Activated naive CD4-positive, alpha-beta T cell treated with anti-CD3 and anti-CD28 coated beads, Interleukin-2, amount 10 ng/mL, durations not matched to agents 7 days and 5 days (primary cell): ENCODE data around the gene RETREG2.
A peak's percentile ranks its signal among the peaks of the same experiment; 100 is the strongest.

ENCODE experiments used
- CTCF ChIA-PET: fragments of 350-600 bp; sonication (Branson Sonifier 250); formaldehyde crosslinking; loops from one replicate; lab custom pipeline; 2021; ENCODE audit warnings: antibody characterized with exemption; lab: Charles Lee
- DNase-seq: peaks from one replicate; pipeline ENCODE4 v3.0.0-alpha.2; 2020
- H3K27ac Mint-ChIP-seq: one replicate; pipeline ENCODE4 v1.8.0; 2021; ENCODE audit warnings: mild to moderate bottlenecking, moderate library complexity, mixed read lengths
- H3K27me3 Mint-ChIP-seq: one replicate; pipeline ENCODE4 v1.8.0; 2021; ENCODE audit warnings: mild to moderate bottlenecking, mixed read lengths
- H3K36me3 Mint-ChIP-seq: one replicate; pipeline ENCODE4 v1.8.0; 2021; ENCODE audit warnings: mixed read lengths
- H3K4me1 Mint-ChIP-seq: one replicate; pipeline ENCODE4 v1.8.0; 2021; ENCODE audit warnings: mixed read lengths
- H3K4me3 Mint-ChIP-seq: one replicate; pipeline ENCODE4 v1.8.0; 2021; ENCODE audit warnings: mild to moderate bottlenecking, moderate library complexity, mixed read lengths
- H3K9me3 Mint-ChIP-seq: one replicate; pipeline ENCODE4 v1.8.0; 2021; ENCODE audit warnings: mixed read lengths

The RETREG2 gene

GRCh38 chr2:219177552-219178376 is at the start of gene RETREG2:
TSS of gene RETREG2 (plus strand) at chr2:219178275. CDS start at chr2:219178353, 78 bp downstream.
- Mint-ChIP-seq H3K27me3 (no peaks in the 10 kb centered on the region), H3K9me3 (no peaks in the 10 kb centered on the region), H3K27ac (peak within 1 kb of the TSS; percentile 100), H3K4me1 (peaks cover 68% of the 10 kb centered on the region), H3K36me3 (peaks cover 49% of the 10 kb centered on the region), H3K4me3 (peak within 1 kb of the TSS; percentile 81)
- DNase-seq, result peak; percentile 83
- CTCF ChIA-PET, result no interaction called here

- H3K4me1 Mint-ChIP-seq, result peaks cover 7% of the 10 kb centered on the region
- no peak overlapping the region for H3K27ac Mint-ChIP-seq
- no peaks in the 10 kb centered on the region for H3K27me3 Mint-ChIP-seq
- CTCF ChIA-PET, result interaction anchor here (1.0 to 1.5 kb wide), 2 partner anchors 9 to 70 kb away, joined by 4 read pairs; no protein-coding TSS in a partner anchor
- no peaks in the 10 kb centered on the region for H3K36me3 Mint-ChIP-seq
- H3K4me3 Mint-ChIP-seq, result no peak overlapping the region
- no peak for DNase-seq
- H3K9me3 Mint-ChIP-seq, result no peaks in the 10 kb centered on the region
These were observed 49.7 kb upstream of the RETREG2 start for GRCh38 chr2:219128396-219128795.

GRCh38 chr2:219129589-219129988 is 48.5 kb upstream of the RETREG2 start:
- H3K4me3 Mint-ChIP-seq, result no peak overlapping the region
- H3K9me3 Mint-ChIP-seq, result no peaks in the 10 kb centered on the region
- H3K27me3 Mint-ChIP-seq, result no peaks in the 10 kb centered on the region
- peaks cover under 1% of the 10 kb centered on the region for H3K4me1 Mint-ChIP-seq
- no peak for DNase-seq
- H3K36me3 Mint-ChIP-seq, result no peaks in the 10 kb centered on the region
- CTCF ChIA-PET, result interaction anchor here (1.2 to 1.7 kb wide), 3 partner anchors 10 to 71 kb away, joined by 4 to 5 read pairs (median 5); no protein-coding TSS in a partner anchor
- no peak overlapping the region for H3K27ac Mint-ChIP-seq

- no peaks in the 10 kb centered on the region for H3K36me3 Mint-ChIP-seq
- H3K9me3 Mint-ChIP-seq, result no peaks in the 10 kb centered on the region
- no peaks in the 10 kb centered on the region for H3K27me3 Mint-ChIP-seq
- CTCF ChIA-PET, result interaction anchor here (1.1 to 2.0 kb wide), 3 partner anchors 12 to 121 kb away, joined by 3 to 8 read pairs (median 5); no protein-coding TSS in a partner anchor
- DNase-seq, result no peak
- H3K4me3 Mint-ChIP-seq, result no peak overlapping the region
- no peaks in the 10 kb centered on the region for H3K4me1 Mint-ChIP-seq
- H3K27ac Mint-ChIP-seq, result no peak overlapping the region
These were observed 46.7 kb upstream of the RETREG2 start for GRCh38 chr2:219131327-219131726.

GRCh38 chr2:219131744-219132143 is 46.3 kb upstream of the RETREG2 start:
- H3K27me3 Mint-ChIP-seq, result no peaks in the 10 kb centered on the region
- no peaks in the 10 kb centered on the region for H3K9me3 Mint-ChIP-seq
- H3K36me3 Mint-ChIP-seq, result no peaks in the 10 kb centered on the region
- CTCF ChIA-PET, result interaction anchor here (0.8 to 2.0 kb wide), 6 partner anchors 12 to 122 kb away, joined by 3 to 8 read pairs (median 3); no protein-coding TSS in a partner anchor
- H3K4me3 Mint-ChIP-seq, result no peak overlapping the region
- no peaks in the 10 kb centered on the region for H3K4me1 Mint-ChIP-seq
- H3K27ac Mint-ChIP-seq, result no peak overlapping the region
- DNase-seq, result no peak

GRCh38 chr2:219133976-219134375 is 44.1 kb upstream of the RETREG2 start:
- Mint-ChIP-seq H3K4me1 (no peaks in the 10 kb centered on the region), H3K36me3 (peaks cover 1% of the 10 kb centered on the region), H3K9me3 (no peaks in the 10 kb centered on the region), H3K4me3 (no peak overlapping the region), H3K27ac (no peak overlapping the region), H3K27me3 (no peaks in the 10 kb centered on the region)
- DNase-seq, result no peak
- CTCF ChIA-PET, result interaction anchor here (1.0 to 1.3 kb wide), 4 partner anchors 14 to 161 kb away, joined by 3 to 7 read pairs (median 4); no protein-coding TSS in a partner anchor

- no peak overlapping the region for H3K27ac Mint-ChIP-seq
- CTCF ChIA-PET, result interaction anchor here (1.2 kb wide), 1 partner anchor 111 kb away, joined by 4 read pairs; no protein-coding TSS in a partner anchor
- H3K4me1 Mint-ChIP-seq, result no peaks in the 10 kb centered on the region
- no peaks in the 10 kb centered on the region for H3K9me3 Mint-ChIP-seq
- peaks cover 29% of the 10 kb centered on the region for H3K36me3 Mint-ChIP-seq
- no peak for DNase-seq
- H3K27me3 Mint-ChIP-seq, result no peaks in the 10 kb centered on the region
- H3K4me3 Mint-ChIP-seq, result no peak overlapping the region
These were observed 37.4 kb upstream of the RETREG2 start for GRCh38 chr2:219140722-219141121.

- H3K36me3 Mint-ChIP-seq, result peaks cover 36% of the 10 kb centered on the region
- H3K4me1 Mint-ChIP-seq, result no peaks in the 10 kb centered on the region
- no peaks in the 10 kb centered on the region for H3K27me3 Mint-ChIP-seq
- CTCF ChIA-PET, result no interaction called here
- no peaks in the 10 kb centered on the region for H3K9me3 Mint-ChIP-seq
- H3K4me3 Mint-ChIP-seq, result no peak overlapping the region
- DNase-seq, result no peak
- H3K27ac Mint-ChIP-seq, result no peak overlapping the region
These were observed 35.7 kb upstream of the RETREG2 start for GRCh38 chr2:219142329-219142728.

GRCh38 chr2:219149667-219150066 is 28.4 kb upstream of the RETREG2 start:
- CTCF ChIA-PET, result interaction anchor here (5.7 kb wide), 1 partner anchor 91 kb away, joined by 47 read pairs; the partner anchor contains the start of gene IHH
- H3K4me3 Mint-ChIP-seq, result no peak overlapping the region
- no peaks in the 10 kb centered on the region for H3K9me3 Mint-ChIP-seq
- H3K27me3 Mint-ChIP-seq, result no peaks in the 10 kb centered on the region
- no peak overlapping the region for H3K27ac Mint-ChIP-seq
- no peak for DNase-seq
- no peaks in the 10 kb centered on the region for H3K4me1 Mint-ChIP-seq
- H3K36me3 Mint-ChIP-seq, result peaks cover 19% of the 10 kb centered on the region

GRCh38 chr2:219155054-219155644 is 22.9 kb upstream of the RETREG2 start:
- DNase-seq, result peak; percentile 41
- peaks cover 15% of the 10 kb centered on the region for H3K4me1 Mint-ChIP-seq
- no peaks in the 10 kb centered on the region for H3K9me3 Mint-ChIP-seq
- peaks cover 17% of the 10 kb centered on the region for H3K36me3 Mint-ChIP-seq
- CTCF ChIA-PET, result interaction anchor here (0.6 to 7.3 kb wide), 27 partner anchors 10 to 280 kb away, joined by 3 to 70 read pairs (median 4); partner anchors contain the start of genes CRYBA2 and IHH
- H3K4me3 Mint-ChIP-seq, result no peak overlapping the region
- H3K27ac Mint-ChIP-seq, result no peak overlapping the region
- no peaks in the 10 kb centered on the region for H3K27me3 Mint-ChIP-seq

- DNase-seq, result no peak
- no peak overlapping the region for H3K27ac Mint-ChIP-seq
- H3K36me3 Mint-ChIP-seq, result peaks cover 14% of the 10 kb centered on the region
- CTCF ChIA-PET, result interaction anchor here (0.6 to 7.3 kb wide), 13 partner anchors 13 to 178 kb away, joined by 3 to 70 read pairs (median 7); partner anchors contain the start of genes CRYBA2, IHH and ZFAND2B
- H3K4me3 Mint-ChIP-seq, result no peak overlapping the region
- no peaks in the 10 kb centered on the region for H3K27me3 Mint-ChIP-seq
- no peaks in the 10 kb centered on the region for H3K9me3 Mint-ChIP-seq
- H3K4me1 Mint-ChIP-seq, result peaks cover 27% of the 10 kb centered on the region
These were observed 20.7 kb upstream of the RETREG2 start for GRCh38 chr2:219157396-219157795.

GRCh38 chr2:219158025-219158424 is 20.1 kb upstream of the RETREG2 start:
- H3K36me3 Mint-ChIP-seq, result peaks cover 14% of the 10 kb centered on the region
- no peak overlapping the region for H3K4me3 Mint-ChIP-seq
- no peaks in the 10 kb centered on the region for H3K9me3 Mint-ChIP-seq
- H3K4me1 Mint-ChIP-seq, result peaks cover 27% of the 10 kb centered on the region
- H3K27ac Mint-ChIP-seq, result no peak overlapping the region
- CTCF ChIA-PET, result interaction anchor here (0.9 to 7.3 kb wide), 16 partner anchors 14 to 196 kb away, joined by 3 to 70 read pairs (median 7); partner anchors contain the start of genes CRYBA2, IHH and ZFAND2B
- H3K27me3 Mint-ChIP-seq, result no peaks in the 10 kb centered on the region
- no peak for DNase-seq

- H3K27me3 Mint-ChIP-seq, result no peaks in the 10 kb centered on the region
- CTCF ChIA-PET, result interaction anchor here (0.9 to 7.3 kb wide), 18 partner anchors 13 to 195 kb away, joined by 3 to 50 read pairs (median 9); partner anchors contain the start of genes CRYBA2, IHH, SLC23A3 and ZFAND2B
- H3K36me3 Mint-ChIP-seq, result peaks cover 13% of the 10 kb centered on the region
- no peak overlapping the region for H3K27ac Mint-ChIP-seq
- H3K4me3 Mint-ChIP-seq, result no peak overlapping the region
- H3K4me1 Mint-ChIP-seq, result peaks cover 27% of the 10 kb centered on the region
- H3K9me3 Mint-ChIP-seq, result no peaks in the 10 kb centered on the region
- no peak for DNase-seq
These were observed 19.5 kb upstream of the RETREG2 start for GRCh38 chr2:219158586-219158985.

GRCh38 chr2:219159771-219160185 is 18.3 kb upstream of the RETREG2 start:
- Mint-ChIP-seq H3K4me3 (peak overlapping the region; percentile 90), H3K36me3 (peaks cover 13% of the 10 kb centered on the region), H3K27me3 (no peaks in the 10 kb centered on the region), H3K27ac (peak overlapping the region; percentile 97), H3K9me3 (no peaks in the 10 kb centered on the region), H3K4me1 (peaks cover 27% of the 10 kb centered on the region)
- CTCF ChIA-PET, result interaction anchor here (0.8 to 7.3 kb wide), 24 partner anchors 11 to 370 kb away, joined by 3 to 50 read pairs (median 6); partner anchors contain the start of genes ANKZF1, ATG9A, CNPPD1 and CRYBA2
- no peak for DNase-seq
